Psoas muscle (tissue), 8 donors: ENCODE data around the gene PLXNA4. TPM values are rescaled to one million over a fixed set of nuclear protein-coding genes. Genes with fewer than 3 reads are reported as not detected.
"Not testable (repeated sequence)": the region's sequence is repeated elsewhere in the genome, so short reads cannot be mapped to it uniquely, and the experiment has no call there.

Experiments
- ATAC-seq, 4 donors: fragments of 200-7000 bp; cut with Tn5 transposase; one replicate each; pipeline ENCODE4 v1.9.1; 2020; ENCODE audit warnings: moderate library complexity in 3 of 4, mild to moderate bottlenecking in 2 of 4
- DNase-seq, 2 donors: peaks; one replicate each; pipeline ENCODE4 v3.0.0-alpha.2; 2020
- H3K27ac ChIP-seq: fragments of 200-600 bp; one replicate; pipeline ENCODE4 v1.8.0; 2022
- H3K27me3 ChIP-seq, 3 donors: fragments of 200-600 bp in 1 of 3; one replicate each; pipeline versions ENCODE4 v1.6.1 to v1.8.0; 2013 to 2022; ENCODE audit warnings: low read length in 2 of 3, mild to moderate bottlenecking in 2 of 3, moderate library complexity in 1 of 3; ENCODE audit not compliant: insufficient read depth in 3 of 3
- H3K36me3 ChIP-seq, 2 donors: fragments of 200-600 bp in 1 of 2; one replicate each; pipeline versions ENCODE4 v1.6.1 to v1.8.0; 2013 to 2022; ENCODE audit warnings: low read depth in 1 of 2, mild to moderate bottlenecking in 1 of 2, moderate library complexity in 1 of 2; ENCODE audit not compliant: insufficient read depth in 1 of 2
- H3K4me1 ChIP-seq: fragments of 200-600 bp; one replicate; pipeline ENCODE4 v1.8.0; 2022
- H3K4me3 ChIP-seq: fragments of 200-600 bp; one replicate; pipeline ENCODE4 v1.8.0; 2022; ENCODE audit warnings: mild to moderate bottlenecking
- H3K9me3 ChIP-seq: fragments of 200-600 bp; one replicate; pipeline ENCODE4 v1.8.0; 2022
- WGBS, 3 donors: extraction: QIAGEN DNeasy Blood & Tissue Kit; methylation state at CpG; one replicate each; pipeline versions ENCODE4 v1.1.6 to v1.1.7; 2013; 5-methylcytosine and 5-hydroxymethylcytosine counted together
- intact Hi-C, 2 donors: fragments of 100-400 bp; cut with DNase I; formaldehyde crosslinking; loops; one replicate each; pipeline versions ENCODE4 v1.11.0 to v1.14.2; 2022
- polyA plus RNA-seq, 3 donors: library from polyadenylated mRNA; stranded (reverse); fragments of 200-250 nt; gene quantifications; one replicate each; pipeline ENCODE4 v1.2.3, GENCODE V29; 2013
- total RNA-seq, 4 donors: library from RNA; stranded (reverse); fragmentation: NEBNext Ultra II Directional in 2 of 4; extraction: Animal tissue kit (Norgen Biotek cat#: 25700) in 2 of 4; gene quantifications; one replicate each; pipeline versions ENCODE4 v1.2.1 to v1.2.4, GENCODE V29; 2021 to 2023
- TF ChIP-seq, protein P1 (sequence below): fragments of 200-600 bp; IDR thresholded peaks from one replicate; pipeline ENCODE4 v1.8.0; 2022; ENCODE audit warnings: antibody characterized with exemption
- donor health status: healthy with polysubstance abuse.
- donor health status: DM: no; HTN: no; CAD: no; lungs with moderate emphysema.
- donor health status: Bipolar disorder and iron deficiency.
- donor health status: healthy.
- donor health status: DM: yes; HTN: yes; CAD: no.
- donor health status: DM: no; HTN: no; CAD: no.
- donor health status: DM: no; HTN: no; CAD: no.
- donor health status: DM: yes; HTN: yes; CAD: no.

PLXNA4 gene
- total and polyA plus RNA-seq, 7 donors, result 0.15 to 2.5 (median 0.88) TPM

DNA sequence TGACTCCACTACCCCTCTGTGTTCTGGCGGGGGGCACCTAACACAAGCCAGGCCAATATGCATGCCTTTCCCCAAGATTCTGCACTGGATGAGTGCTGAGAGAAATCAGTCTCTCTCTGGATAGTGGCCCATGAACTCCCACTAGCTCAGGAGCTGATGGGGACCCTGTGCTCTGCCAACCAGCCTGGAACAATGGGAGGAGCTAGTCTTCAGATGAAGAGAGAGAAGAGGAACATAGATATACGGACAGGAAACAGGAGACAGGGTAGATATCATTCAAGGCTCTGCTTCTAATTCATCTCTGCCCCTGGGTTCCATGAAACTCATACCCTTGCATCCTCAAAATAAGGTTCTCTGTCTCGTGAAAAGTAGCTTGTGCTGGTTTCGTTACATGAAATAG is 27.9 kb upstream of the PLXNA4 start:
- TF ChIP-seq, protein P1, sequence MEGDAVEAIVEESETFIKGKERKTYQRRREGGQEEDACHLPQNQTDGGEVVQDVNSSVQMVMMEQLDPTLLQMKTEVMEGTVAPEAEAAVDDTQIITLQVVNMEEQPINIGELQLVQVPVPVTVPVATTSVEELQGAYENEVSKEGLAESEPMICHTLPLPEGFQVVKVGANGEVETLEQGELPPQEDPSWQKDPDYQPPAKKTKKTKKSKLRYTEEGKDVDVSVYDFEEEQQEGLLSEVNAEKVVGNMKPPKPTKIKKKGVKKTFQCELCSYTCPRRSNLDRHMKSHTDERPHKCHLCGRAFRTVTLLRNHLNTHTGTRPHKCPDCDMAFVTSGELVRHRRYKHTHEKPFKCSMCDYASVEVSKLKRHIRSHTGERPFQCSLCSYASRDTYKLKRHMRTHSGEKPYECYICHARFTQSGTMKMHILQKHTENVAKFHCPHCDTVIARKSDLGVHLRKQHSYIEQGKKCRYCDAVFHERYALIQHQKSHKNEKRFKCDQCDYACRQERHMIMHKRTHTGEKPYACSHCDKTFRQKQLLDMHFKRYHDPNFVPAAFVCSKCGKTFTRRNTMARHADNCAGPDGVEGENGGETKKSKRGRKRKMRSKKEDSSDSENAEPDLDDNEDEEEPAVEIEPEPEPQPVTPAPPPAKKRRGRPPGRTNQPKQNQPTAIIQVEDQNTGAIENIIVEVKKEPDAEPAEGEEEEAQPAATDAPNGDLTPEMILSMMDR, result no peak
- Histone ChIP-seq H3K27ac (no peak overlapping the region), H3K4me1 (no peaks in the 10 kb centered on the region), H3K27me3 (peaks cover 0 to 5% (median 0%) of the 10 kb centered on the region in 3 donors), H3K9me3 (no peaks in the 10 kb centered on the region), H3K4me3 (no peak overlapping the region), H3K36me3 (no peaks in the 10 kb centered on the region)
- intact Hi-C loops, result no loop called here
- DNase-seq (no peak), ATAC-seq (no peak)
- 78 to 80% (median 78%) methylated on average over 4 of the region's 4 CpGs for WGBS, 3 donors

- 45 to 46% (median 46%) methylated on average over 6 of the region's 6 CpGs for WGBS, 3 donors
- Histone ChIP-seq H3K27me3 (peaks cover 0 to 5% (median 0%) of the 10 kb centered on the region in 3 donors), H3K36me3 (no peaks in the 10 kb centered on the region), H3K4me1 (no peaks in the 10 kb centered on the region), H3K4me3 (no peak overlapping the region), H3K9me3 (no peaks in the 10 kb centered on the region), H3K27ac (no peak overlapping the region)
- DNase-seq, result no peak
- intact Hi-C loops, result no loop called here
- TF ChIP-seq, protein P1, result no peak
- no peak for ATAC-seq
Measured at GRCh38 chr7:132603220-132603833, 27.1 kb upstream of the PLXNA4 start.

GRCh38 chr7:132601783-132602182 is 25.5 kb upstream of the PLXNA4 start:
- TF ChIP-seq, protein P1, result no peak
- intact Hi-C loops, result no loop called here
- Histone ChIP-seq H3K4me3 (no peak overlapping the region), H3K4me1 (no peaks in the 10 kb centered on the region), H3K9me3 (no peaks in the 10 kb centered on the region), H3K36me3 (no peaks in the 10 kb centered on the region), H3K27me3 (peaks cover 0 to 5% (median 0%) of the 10 kb centered on the region in 3 donors), H3K27ac (no peak overlapping the region)
- WGBS, 3 donors, result 55 to 68% (median 68%) methylated on average over 1 of the region's 1 CpG
- DNase-seq, result no peak
- ATAC-seq, result no peak

GRCh38 chr7:132596588-132596987 is 20.3 kb upstream of the PLXNA4 start:
- no peak for DNase-seq
- H3K36me3 ChIP-seq, result no peaks in the 10 kb centered on the region
- no peaks in the 10 kb centered on the region for H3K9me3 ChIP-seq
- no peaks in the 10 kb centered on the region for H3K27me3 ChIP-seq
- intact Hi-C loops, result no loop called here
- TF ChIP-seq, protein P1, result no peak
- no peaks in the 10 kb centered on the region for H3K4me1 ChIP-seq
- WGBS, 3 donors, result 64 to 70% (median 70%) methylated on average over 1 of the region's 1 CpG
- H3K27ac ChIP-seq, result no peak overlapping the region
- no peak for ATAC-seq
- H3K4me3 ChIP-seq, result no peak overlapping the region

DNA sequence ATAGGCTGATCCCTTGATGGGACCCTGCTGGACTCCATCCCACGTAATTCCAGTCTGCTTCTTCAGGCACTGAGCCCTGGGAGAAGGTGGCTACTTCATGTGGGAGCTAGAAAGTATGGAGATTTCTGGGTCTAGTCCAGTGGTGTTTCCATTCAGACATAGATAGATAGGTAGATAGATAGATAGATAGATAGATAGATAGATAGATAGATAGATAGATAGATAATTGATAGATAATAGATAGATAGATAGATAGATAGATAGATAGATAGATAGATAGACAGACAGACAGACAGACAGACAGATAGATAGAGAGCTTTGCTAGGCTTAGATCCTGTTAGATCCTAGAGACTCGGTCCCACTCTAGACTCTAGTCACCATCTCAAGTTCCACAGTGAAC is 18.5 kb upstream of the PLXNA4 start:
- 86 to 97% (median 91%) methylated on average over 2 of the region's 2 CpGs for WGBS, 3 donors
- H3K9me3 ChIP-seq, result not testable (repeated sequence)

More for the DNA sequence above, 18.5 kb upstream of the PLXNA4 start:
- H3K4me1 ChIP-seq, ATAC-seq, H3K27me3 ChIP-seq, H3K27ac ChIP-seq, DNase-seq, H3K4me3 ChIP-seq, intact Hi-C loops, H3K36me3 ChIP-seq: not testable (repeated sequence)
